ENCODE results near the gene CR1. TPM values are rescaled to one million over a fixed set of nuclear protein-coding genes. Genes with fewer than 3 reads are reported as not detected.
"Not testable (repeated sequence)": the region's sequence is repeated elsewhere in the genome, so short reads cannot be mapped to it uniquely, and the experiment has no call there.

CR1 gene
- total RNA-seq, 4 donors from 2014 or later, result 0.15 to 3.5 (median 1.7) TPM

GRCh38 chr1:207514890-207515289, 18.9 kb downstream of the CR1 start:
- TF ChIP-seq POLR2A (IDR thresholded peaks at IDR 0.05), result no peak
- TF ChIP-seq, protein P1, sequence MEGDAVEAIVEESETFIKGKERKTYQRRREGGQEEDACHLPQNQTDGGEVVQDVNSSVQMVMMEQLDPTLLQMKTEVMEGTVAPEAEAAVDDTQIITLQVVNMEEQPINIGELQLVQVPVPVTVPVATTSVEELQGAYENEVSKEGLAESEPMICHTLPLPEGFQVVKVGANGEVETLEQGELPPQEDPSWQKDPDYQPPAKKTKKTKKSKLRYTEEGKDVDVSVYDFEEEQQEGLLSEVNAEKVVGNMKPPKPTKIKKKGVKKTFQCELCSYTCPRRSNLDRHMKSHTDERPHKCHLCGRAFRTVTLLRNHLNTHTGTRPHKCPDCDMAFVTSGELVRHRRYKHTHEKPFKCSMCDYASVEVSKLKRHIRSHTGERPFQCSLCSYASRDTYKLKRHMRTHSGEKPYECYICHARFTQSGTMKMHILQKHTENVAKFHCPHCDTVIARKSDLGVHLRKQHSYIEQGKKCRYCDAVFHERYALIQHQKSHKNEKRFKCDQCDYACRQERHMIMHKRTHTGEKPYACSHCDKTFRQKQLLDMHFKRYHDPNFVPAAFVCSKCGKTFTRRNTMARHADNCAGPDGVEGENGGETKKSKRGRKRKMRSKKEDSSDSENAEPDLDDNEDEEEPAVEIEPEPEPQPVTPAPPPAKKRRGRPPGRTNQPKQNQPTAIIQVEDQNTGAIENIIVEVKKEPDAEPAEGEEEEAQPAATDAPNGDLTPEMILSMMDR (IDR thresholded peaks at IDR 0.05), result no peak
- 87 to 93% methylated on average over 13 of the region's 13 CpGs for WGBS, 2 donors
- Histone ChIP-seq H3K9me3 (no peaks in the 10 kb centered on the region), H3K27me3 (no peaks in the 10 kb centered on the region), H3K4me3 (no peak overlapping the region), H3K4me1 (no peaks in the 10 kb centered on the region), H3K36me3 (no peaks in the 10 kb centered on the region), H3K27ac (no peak overlapping the region)
- intact Hi-C loops (cut with DNase I), result no loop called here
- no peak for DNase-seq

- no peak overlapping the region for H3K4me3 ChIP-seq
- TF ChIP-seq, protein P1 (IDR thresholded peaks at IDR 0.05), result no peak
- no peak for TF ChIP-seq POLR2A (IDR thresholded peaks at IDR 0.05)
- no peaks in the 10 kb centered on the region for H3K27me3 ChIP-seq
- H3K9me3 ChIP-seq, result no peaks in the 10 kb centered on the region
- DNase-seq, result no peak
- H3K4me1 ChIP-seq, result no peaks in the 10 kb centered on the region
- no peaks in the 10 kb centered on the region for H3K36me3 ChIP-seq
- intact Hi-C loops (cut with DNase I), result no loop called here
- no peak overlapping the region for H3K27ac ChIP-seq
These were observed 20.8 kb downstream of the CR1 start for GRCh38 chr1:207516729-207517128.

GRCh38 chr1:207518608-207519236, 22.8 kb downstream of the CR1 start:
- no peak overlapping the region for H3K4me3 ChIP-seq
- H3K27ac ChIP-seq, result no peak overlapping the region
- no peaks in the 10 kb centered on the region for H3K27me3 ChIP-seq
- DNase-seq, result no peak
- H3K4me1 ChIP-seq, result no peaks in the 10 kb centered on the region
- 56 to 71% methylated on average over 4 of the region's 4 CpGs for WGBS, 2 donors
- TF ChIP-seq POLR2A (IDR thresholded peaks at IDR 0.05), result no peak
- TF ChIP-seq, protein P1 (IDR thresholded peaks at IDR 0.05), result no peak
- H3K36me3 ChIP-seq, result no peaks in the 10 kb centered on the region
- H3K9me3 ChIP-seq, result no peaks in the 10 kb centered on the region
- intact Hi-C loops (cut with DNase I), result no loop called here

- H3K9me3 ChIP-seq, result no peaks in the 10 kb centered on the region
- no peak overlapping the region for H3K27ac ChIP-seq
- TF ChIP-seq, protein P1 (IDR thresholded peaks at IDR 0.05), result no peak
- TF ChIP-seq POLR2A (IDR thresholded peaks at IDR 0.05), result no peak
- H3K4me1 ChIP-seq, result no peaks in the 10 kb centered on the region
- WGBS, 2 donors, result 80 to 83% methylated on average over 23 of the region's 23 CpGs
- DNase-seq, result no peak
- H3K4me3 ChIP-seq, result no peak overlapping the region
- H3K27me3 ChIP-seq, result no peaks in the 10 kb centered on the region
- H3K36me3 ChIP-seq, result no peaks in the 10 kb centered on the region
- intact Hi-C loops (cut with DNase I), result no loop called here
These were observed 23.8 kb downstream of the CR1 start for GRCh38 chr1:207519505-207520399.

DNA sequence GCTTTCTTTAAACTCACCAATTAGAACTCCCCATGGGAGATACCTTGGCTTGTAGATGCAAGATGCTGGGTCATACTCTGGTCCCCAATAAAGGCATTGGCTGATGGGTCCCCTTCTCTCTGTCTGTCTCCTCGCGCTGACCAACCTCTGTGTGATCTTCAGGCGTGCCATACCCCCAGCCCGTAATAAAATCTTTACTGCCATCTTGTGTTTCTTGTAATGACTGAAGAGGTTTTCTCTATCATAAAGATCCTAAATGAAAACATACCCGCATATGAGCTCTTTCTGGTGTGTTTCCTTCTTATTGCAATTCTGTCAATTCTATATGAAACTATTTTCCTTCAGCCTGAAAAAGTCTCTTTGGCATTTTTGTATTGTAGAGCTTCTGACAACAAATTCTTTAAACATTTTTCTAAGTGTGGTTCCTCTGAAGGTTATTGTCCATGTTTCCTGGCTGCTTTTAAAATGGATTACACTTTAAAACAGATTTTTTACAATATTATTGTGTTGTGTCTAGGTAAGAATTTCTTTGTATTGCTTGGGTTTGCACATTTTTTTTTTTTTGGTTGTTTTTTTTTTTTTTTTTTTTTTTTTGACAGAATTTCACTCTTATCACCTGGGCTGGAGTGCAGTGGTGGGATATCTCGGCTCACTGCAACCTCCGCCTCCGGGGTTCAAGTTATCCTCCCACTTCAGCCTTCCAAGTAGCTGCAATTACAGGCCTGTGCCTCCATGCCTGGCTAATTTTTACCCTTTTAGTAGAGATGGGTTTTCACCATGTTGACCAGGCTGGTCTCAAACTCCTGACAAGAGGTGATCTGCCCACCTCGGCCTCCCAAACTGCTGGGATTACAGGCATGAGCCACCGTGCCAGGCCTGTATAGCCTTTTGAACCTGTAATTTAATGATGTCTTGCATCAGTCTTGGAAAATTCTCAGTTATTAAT, 24.7 kb downstream of the CR1 start:
- DNase-seq; H3K4me1 ChIP-seq; intact Hi-C loops (cut with DNase I); H3K27ac ChIP-seq; H3K36me3 ChIP-seq; H3K9me3 ChIP-seq; H3K27me3 ChIP-seq; H3K4me3 ChIP-seq: not testable (repeated sequence)
- 79 to 88% methylated on average over 10 of the region's 10 CpGs for WGBS, 2 donors

- 46% methylated on average over 2 of the region's 3 CpGs; no CpG with 5 or more reads in 1 of the 2 donors for WGBS, 2 donors
- intact Hi-C loops (cut with DNase I); DNase-seq; H3K27me3 ChIP-seq; H3K36me3 ChIP-seq; H3K4me3 ChIP-seq; H3K27ac ChIP-seq; H3K9me3 ChIP-seq; H3K4me1 ChIP-seq: not testable (repeated sequence)
These were observed 29.3 kb downstream of the CR1 start for GRCh38 chr1:207525239-207525638.

GRCh38 chr1:207528401-207528800, 32.4 kb downstream of the CR1 start:
- H3K4me3 ChIP-seq; H3K27ac ChIP-seq; H3K27me3 ChIP-seq; H3K9me3 ChIP-seq; H3K4me1 ChIP-seq; H3K36me3 ChIP-seq; DNase-seq; intact Hi-C loops (cut with DNase I): not testable (repeated sequence)
- no CpG with 5 or more reads among the region's 1 CpG for WGBS, 2 donors

GRCh38 chr1:207536263-207536662, 40.3 kb downstream of the CR1 start:
- H3K4me1 ChIP-seq; H3K36me3 ChIP-seq; DNase-seq; H3K27ac ChIP-seq; H3K9me3 ChIP-seq; H3K27me3 ChIP-seq; H3K4me3 ChIP-seq; intact Hi-C loops (cut with DNase I): not testable (repeated sequence)
- WGBS, 2 donors, result no CpG with 5 or more reads among the region's 5 CpGs
